Measurements from ENCODE around the gene PMEL.
A peak's percentile ranks its signal among the peaks of the same experiment; 100 is the strongest.
"Not testable (repeated sequence)": the region's sequence is repeated elsewhere in the genome, so short reads cannot be mapped to it uniquely, and the experiment has no call there.

Gene PMEL

GRCh38 chr12:55982319-55982936 lies 16.6 kb upstream of the PMEL start:
- peak; percentile 81 for DNase-seq

GRCh38 chr12:55981882-55982281 lies 16.0 kb upstream of the PMEL start:
- not testable (repeated sequence) for DNase-seq

DNA sequence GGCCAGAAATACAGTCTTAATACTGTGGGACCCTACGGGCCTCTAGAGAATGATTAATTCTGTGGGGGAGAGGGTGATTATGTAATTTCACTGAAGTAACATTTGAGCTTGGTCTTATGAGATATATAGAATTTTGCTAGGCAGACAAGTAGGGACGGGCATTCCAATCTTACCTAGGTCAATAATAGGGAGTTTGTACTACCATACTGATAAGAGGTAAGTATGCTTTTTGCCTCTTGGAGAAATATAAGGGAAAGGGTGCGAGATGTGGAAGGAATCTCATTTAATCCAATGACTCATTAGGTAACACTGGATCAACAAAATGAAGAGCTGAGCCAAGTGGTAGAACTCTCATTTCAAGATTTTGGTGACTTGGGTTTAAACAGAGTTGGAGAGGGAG lies 13.2 kb upstream of the PMEL start:
- no peak for DNase-seq

DNA sequence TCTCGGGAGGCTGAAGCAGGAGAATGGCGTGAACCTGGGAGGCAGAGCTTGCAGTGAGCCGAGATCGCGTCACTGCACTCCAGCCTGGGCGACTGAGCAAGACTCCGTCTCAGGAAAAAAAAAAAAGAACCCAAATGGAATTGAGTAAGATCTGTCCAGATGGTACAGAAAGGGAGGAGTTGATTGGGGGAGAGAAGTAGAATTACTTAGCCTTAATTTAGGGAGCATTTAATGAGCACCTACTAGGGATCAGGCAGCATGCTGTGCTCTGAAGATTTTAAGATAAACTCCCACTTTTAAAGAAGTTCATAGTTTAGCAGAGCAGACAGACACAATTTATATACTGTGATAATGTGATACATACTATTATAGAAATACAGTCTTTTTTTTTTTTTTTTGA lies 12.6 kb upstream of the PMEL start:
- no peak for DNase-seq

DNA sequence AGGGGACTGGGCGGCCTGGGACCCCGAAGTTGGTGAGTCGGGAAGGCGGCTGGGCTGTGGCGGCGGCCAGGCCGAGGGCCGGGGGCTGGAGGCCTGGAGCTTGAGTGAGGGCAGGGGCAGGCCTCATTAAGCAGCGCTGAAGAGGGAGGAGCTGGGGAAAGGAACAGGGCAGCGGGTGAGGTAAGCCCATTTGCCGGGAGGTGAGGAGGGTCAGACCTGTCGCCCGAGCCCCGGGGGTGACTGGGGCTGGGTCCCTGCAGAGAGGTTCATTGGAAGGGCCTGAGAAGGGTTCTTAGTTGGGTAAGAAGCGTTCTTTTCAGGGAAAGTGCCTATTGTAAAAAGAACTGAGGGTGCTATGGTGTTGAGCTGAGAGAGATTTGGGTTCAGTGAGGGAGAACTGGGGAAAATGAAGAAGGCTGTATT lies 8.5 kb upstream of the PMEL start:
- DNase-seq = peak; percentile 61

GRCh38 chr12:55973599-55974307 lies 7.9 kb upstream of the PMEL start, which contains the start of gene RAB5B:
RAB5B (plus strand) TSS chr12:55974078; CDS start chr12:55986961, 12,883 bp downstream.
- peak; percentile 100 for DNase-seq

GRCh38 chr12:55972911-55973598 lies 7.2 kb upstream of the PMEL start:
- DNase-seq = no peak

GRCh38 chr12:55972456-55972855 lies 6.6 kb upstream of the PMEL start:
- no peak for DNase-seq

- DNase-seq = no peak
Observed at GRCh38 chr12:55972042-55972441, 6.2 kb upstream of the PMEL start.

- DNase-seq = peak; percentile 25
Observed at GRCh38 chr12:55970775-55971174, 4.9 kb upstream of the PMEL start.

DNA sequence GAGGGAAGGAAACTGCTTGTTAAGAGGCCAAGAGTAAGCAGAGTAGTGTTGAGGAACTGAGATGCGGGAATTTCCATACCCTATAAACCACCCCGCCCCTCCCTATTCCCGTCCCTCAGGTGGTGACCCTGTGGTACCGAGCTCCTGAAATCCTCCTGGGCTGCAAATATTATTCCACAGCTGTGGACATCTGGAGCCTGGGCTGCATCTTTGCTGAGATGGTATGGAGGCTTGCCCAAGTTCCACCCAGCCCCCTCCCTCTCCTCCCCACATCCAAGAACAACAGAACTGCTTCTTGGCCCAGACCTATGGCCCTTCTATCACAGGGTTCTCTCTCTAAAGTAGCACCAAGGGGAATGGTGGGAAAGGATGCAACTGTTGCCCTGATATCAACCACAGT lies 3.5 kb upstream of the PMEL start:
- no peak for DNase-seq

GRCh38 chr12:55966408-55967281 lies 803 bp upstream of the PMEL start, which contains the start of gene CDK2:
CDK2 (plus strand) TSS chr12:55966830; CDS start chr12:55967009, 179 bp downstream.
- peak; percentile 81 for DNase-seq

- no peak for DNase-seq
Observed at GRCh38 chr12:55965240-55965639, 602 bp downstream of the PMEL start.

DNA sequence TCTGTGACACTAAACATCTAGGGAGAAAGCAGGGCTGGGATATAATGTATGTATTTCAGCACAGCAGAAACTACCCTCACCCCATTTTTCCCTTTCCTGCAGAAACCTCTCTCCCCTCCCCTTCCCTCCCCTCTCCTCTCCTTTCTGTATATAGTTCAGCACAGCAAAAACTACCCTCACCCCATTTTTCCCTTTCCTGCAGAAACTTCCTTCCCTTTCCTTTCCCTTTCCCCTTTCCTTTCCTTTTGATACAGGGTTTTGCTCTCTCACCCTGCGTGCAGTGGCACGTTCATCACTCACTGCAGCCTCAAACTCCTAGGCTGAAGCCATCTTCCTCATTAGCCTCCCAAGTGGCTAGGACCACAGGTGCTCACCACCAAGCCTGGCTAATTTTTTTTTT lies 2.1 kb downstream of the PMEL start:
- no peak for DNase-seq

- DNase-seq = no peak
Observed at GRCh38 chr12:55957106-55957859, 8.6 kb downstream of the PMEL start.

- DNase-seq = no peak
Observed at GRCh38 chr12:55955800-55956508, 9.9 kb downstream of the PMEL start.

GRCh38 chr12:55955344-55955743 lies 10.5 kb downstream of the PMEL start:
- DNase-seq = no peak

DNA sequence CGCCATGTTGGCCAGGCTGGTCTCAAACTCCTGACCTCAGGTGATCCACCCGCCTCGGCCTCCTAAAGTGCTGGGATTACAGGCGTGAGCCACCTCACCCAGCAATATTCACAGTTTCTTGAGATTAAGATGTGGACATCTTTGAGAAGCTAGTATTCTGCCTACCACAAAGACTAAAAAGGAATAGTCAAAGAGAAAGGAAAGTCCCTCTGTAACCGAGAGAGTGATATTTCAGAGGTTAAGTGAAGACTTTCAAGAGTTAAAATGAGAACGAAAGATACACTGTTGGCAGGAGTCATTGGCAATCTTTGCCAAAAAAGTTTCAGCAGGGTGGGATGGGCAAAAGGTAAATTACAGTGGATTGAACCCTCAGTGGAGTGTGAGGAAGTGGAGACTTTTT lies 19.3 kb downstream of the PMEL start:
- DNase-seq = no peak

- DNase-seq = no peak
Observed at GRCh38 chr12:55942577-55943136, 23.2 kb downstream of the PMEL start.

- DNase-seq = no peak
Observed at GRCh38 chr12:55942055-55942454, 23.8 kb downstream of the PMEL start.

Data from inflammatory macrophage treated with lipopolysaccharide for 4 hours (primary cell).